Sigmoid colon (tissue), 4 donors: Measurements from ENCODE around the gene BOD1.

Experiments
- POLR2A ChIP-seq, 2 donors: fragments of 450-650 bp; IDR thresholded peaks; one replicate each; pipeline ENCODE4 v1.6.1; 2016; ENCODE audit warnings: antibody characterized with exemption in 2 of 2, mild to moderate bottlenecking in 2 of 2, moderate library complexity in 2 of 2
- POLR2AphosphoS5 ChIP-seq, 4 donors: sonication (generic); formaldehyde crosslinking; IDR thresholded peaks; one replicate each; pipeline ENCODE4 v1.6.1; 2017; ENCODE audit warnings: antibody characterized with exemption in 4 of 4
- TF ChIP-seq, protein P1 (sequence below), 4 experiments: fragments of 450-650 bp in 3 of 4; fragments of 200-600 bp in 1 of 4; IDR thresholded peaks; one replicate each; pipeline ENCODE4 v1.5.1; 2016 to 2019; ENCODE audit warnings: antibody characterized with exemption in 4 of 4, mild to moderate bottlenecking in 3 of 4, moderate library complexity in 2 of 4

DNA sequence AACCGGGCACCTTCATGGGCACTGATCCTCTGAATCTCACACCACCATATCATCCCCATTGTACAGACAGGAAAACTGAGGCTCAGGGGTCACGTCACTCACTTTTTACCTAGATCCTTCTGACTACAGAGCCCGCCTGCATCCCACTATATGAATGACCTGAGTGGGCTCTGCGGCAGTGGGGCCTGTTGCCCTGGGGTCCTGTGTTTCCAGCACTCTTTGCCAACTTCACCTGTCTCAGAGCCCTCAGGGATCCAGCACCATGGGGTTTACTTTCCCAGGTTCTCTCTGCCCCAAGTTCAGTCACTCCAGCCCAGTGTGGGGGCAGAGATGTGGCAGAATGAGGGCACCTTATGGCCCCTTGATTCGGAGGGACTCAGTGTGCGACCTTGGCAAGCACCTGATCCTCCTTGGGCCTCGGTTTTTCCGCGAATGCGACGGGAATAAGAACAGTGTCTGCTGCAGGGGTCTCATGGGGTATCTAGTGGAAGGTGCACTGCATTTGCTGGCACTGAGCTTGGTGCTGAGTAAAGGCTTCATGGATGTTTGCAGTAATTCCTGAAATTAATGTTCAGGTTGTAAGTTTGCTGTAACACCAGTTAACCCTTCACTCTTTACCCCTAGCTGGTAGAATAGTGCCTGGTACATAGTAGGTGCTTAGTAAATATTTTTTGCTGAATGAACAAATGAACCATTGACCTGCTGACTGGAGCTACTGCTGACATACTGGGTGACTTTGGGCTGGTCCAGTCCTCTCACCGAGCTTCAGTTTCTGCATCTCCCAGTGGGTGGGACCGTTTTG lies 47.1 kb upstream of the BOD1 start:
- TF ChIP-seq POLR2AphosphoS5 (IDR thresholded peaks at IDR 0.05) (no peak), POLR2A (IDR thresholded peaks at IDR 0.05) (no peak)
- TF ChIP-seq, protein P1, sequence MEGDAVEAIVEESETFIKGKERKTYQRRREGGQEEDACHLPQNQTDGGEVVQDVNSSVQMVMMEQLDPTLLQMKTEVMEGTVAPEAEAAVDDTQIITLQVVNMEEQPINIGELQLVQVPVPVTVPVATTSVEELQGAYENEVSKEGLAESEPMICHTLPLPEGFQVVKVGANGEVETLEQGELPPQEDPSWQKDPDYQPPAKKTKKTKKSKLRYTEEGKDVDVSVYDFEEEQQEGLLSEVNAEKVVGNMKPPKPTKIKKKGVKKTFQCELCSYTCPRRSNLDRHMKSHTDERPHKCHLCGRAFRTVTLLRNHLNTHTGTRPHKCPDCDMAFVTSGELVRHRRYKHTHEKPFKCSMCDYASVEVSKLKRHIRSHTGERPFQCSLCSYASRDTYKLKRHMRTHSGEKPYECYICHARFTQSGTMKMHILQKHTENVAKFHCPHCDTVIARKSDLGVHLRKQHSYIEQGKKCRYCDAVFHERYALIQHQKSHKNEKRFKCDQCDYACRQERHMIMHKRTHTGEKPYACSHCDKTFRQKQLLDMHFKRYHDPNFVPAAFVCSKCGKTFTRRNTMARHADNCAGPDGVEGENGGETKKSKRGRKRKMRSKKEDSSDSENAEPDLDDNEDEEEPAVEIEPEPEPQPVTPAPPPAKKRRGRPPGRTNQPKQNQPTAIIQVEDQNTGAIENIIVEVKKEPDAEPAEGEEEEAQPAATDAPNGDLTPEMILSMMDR (IDR thresholded peaks at IDR 0.05), result no peak
